ENCODE measurements around the gene COX6B2.

The COX6B2 gene

GRCh38 chr19:55383279-55384130 is 29.0 kb upstream of the COX6B2 start:
- DNase-seq: peak; percentile 36 to 70

- DNase-seq: no peak
Observed at GRCh38 chr19:55382522-55383054, 28.1 kb upstream of the COX6B2 start.

- no peak for DNase-seq
Observed at GRCh38 chr19:55382013-55382412, 27.5 kb upstream of the COX6B2 start.

- DNase-seq: peak; percentile 24 to 35
Observed at GRCh38 chr19:55379174-55379573, 24.7 kb upstream of the COX6B2 start.

- no peak for DNase-seq
Observed at GRCh38 chr19:55377356-55378131, 23.0 kb upstream of the COX6B2 start.

- DNase-seq: no peak
Observed at GRCh38 chr19:55376241-55376933, 21.9 kb upstream of the COX6B2 start, which contains the start of gene TMEM190. TSS of gene TMEM190 (plus strand) at chr19:55376826. CDS start at chr19:55376854, 28 bp downstream.

GRCh38 chr19:55373993-55374757 is 19.7 kb upstream of the COX6B2 start:
- no peak for DNase-seq

- no peak for DNase-seq
Observed at GRCh38 chr19:55373306-55373992, 18.9 kb upstream of the COX6B2 start.

- DNase-seq: no peak
Observed at GRCh38 chr19:55372316-55373081, 18.0 kb upstream of the COX6B2 start.

- DNase-seq: no peak
Observed at GRCh38 chr19:55370305-55370988, 15.9 kb upstream of the COX6B2 start, which contains the start of gene IL11. TSS of gene IL11 (minus strand) at chr19:55370463. CDS start at chr19:55370310, 153 bp downstream.

- peak in 1 of 2 experiments; percentile 39 for DNase-seq
Observed at GRCh38 chr19:55369653-55370304, 15.3 kb upstream of the COX6B2 start.

GRCh38 chr19:55368701-55369563 is 14.4 kb upstream of the COX6B2 start:
- no peak for DNase-seq

- no peak for DNase-seq
Observed at GRCh38 chr19:55368106-55368505, 13.6 kb upstream of the COX6B2 start.

GRCh38 chr19:55366790-55367189 is 12.3 kb upstream of the COX6B2 start:
- no peak for DNase-seq

GRCh38 chr19:55365964-55366363 is 11.4 kb upstream of the COX6B2 start:
- no peak for DNase-seq

GRCh38 chr19:55365245-55365644 is 10.7 kb upstream of the COX6B2 start:
- no peak for DNase-seq

GRCh38 chr19:55362990-55363716 is 8.6 kb upstream of the COX6B2 start, which contains the start of gene GARIN5B:
TSS of gene GARIN5B (minus strand) at chr19:55363260. CDS start at chr19:55363066, 194 bp downstream.
- no peak for DNase-seq
